ENCODE results near the gene BARHL2.

GRCh38 chr1:90726425-90726985, 9.4 kb upstream of the BARHL2 start:
- TF ChIP-seq TCF7 (CRISPR knock-in tag; IDR thresholded peaks at IDR 0.05; ENCODE audit: low read depth) = no peak
- no peak for TF ChIP-seq ATF6 (CRISPR knock-in tag; IDR thresholded peaks at IDR 0.05)
- TF ChIP-seq ZNF263 (CRISPR knock-in tag; IDR thresholded peaks at IDR 0.05; ENCODE audit: low read depth) = no peak
- no peak for TF ChIP-seq CTCF (IDR thresholded peaks at IDR 0.05)
- no peak for TF ChIP-seq ATF3 (CRISPR knock-in tag; conservative IDR thresholded peaks at IDR 0.05)
- TF ChIP-seq ARID4B (CRISPR knock-in tag; IDR thresholded peaks at IDR 0.05; ENCODE audit: borderline replicate concordance) = no peak
- no peak for TF ChIP-seq KAT7 (CRISPR knock-in tag; IDR thresholded peaks at IDR 0.05; ENCODE audit: borderline replicate concordance)
- TF ChIP-seq ZNF317 (CRISPR knock-in tag; IDR thresholded peaks at IDR 0.05; ENCODE audit: borderline replicate concordance, low read depth) = no peak
- TF ChIP-seq E2F4 (CRISPR knock-in tag; IDR thresholded peaks at IDR 0.05; ENCODE audit: borderline replicate concordance, low read depth) = no peak
- no peak for TF ChIP-seq ZNF121 (CRISPR knock-in tag; IDR thresholded peaks at IDR 0.05)
- TF ChIP-seq JUN (CRISPR knock-in tag; IDR thresholded peaks at IDR 0.05) = no peak
- no peak for TF ChIP-seq NR3C1 (CRISPR knock-in tag; conservative IDR thresholded peaks at IDR 0.05; ENCODE audit: low read depth)
- no peak for TF ChIP-seq USF2 (CRISPR knock-in tag; IDR thresholded peaks at IDR 0.05)
